GM11168 (cell line): ENCODE data around the gene CARM1.
"Not testable (repeated sequence)": the region's sequence is repeated elsewhere in the genome, so short reads cannot be mapped to it uniquely, and the experiment has no call there.

Experiments
- in situ Hi-C: fragments of 300-500 bp; cut with MboI; formaldehyde crosslinking; loops from one replicate; pipeline ENCODE4 v1.12.0; 2022; ENCODE audit warnings: low sequenced_read_pairs; ENCODE audit not compliant: unreplicated experiment

CARM1 gene

GRCh38 chr19:10846500-10847202 is 24.7 kb upstream of the CARM1 start:
- in situ Hi-C loops, result no loop called here

- in situ Hi-C loops, result no loop called here
These were observed 23.0 kb upstream of the CARM1 start, which contains the start of gene C19orf38 for GRCh38 chr19:10848230-10848856. Gene C19orf38, plus strand, starts transcription at chr19:10848415. Its CDS starts 94 bp downstream, at chr19:10848509.

GRCh38 chr19:10850631-10851030 is 20.7 kb upstream of the CARM1 start:
- in situ Hi-C loops, result no loop called here

- in situ Hi-C loops, result no loop called here
These were observed 19.1 kb upstream of the CARM1 start for GRCh38 chr19:10852098-10852800.

GRCh38 chr19:10852941-10853340 is 18.4 kb upstream of the CARM1 start:
- in situ Hi-C loops, result no loop called here

- in situ Hi-C loops, result no loop called here
These were observed 16.8 kb upstream of the CARM1 start for GRCh38 chr19:10854350-10855089.

- in situ Hi-C loops, result no loop called here
These were observed 15.4 kb upstream of the CARM1 start for GRCh38 chr19:10855879-10856522.

- in situ Hi-C loops, result not testable (repeated sequence)
These were observed 14.5 kb upstream of the CARM1 start for GRCh38 chr19:10856899-10857298.

- in situ Hi-C loops, result no loop called here
These were observed 13.0 kb upstream of the CARM1 start for GRCh38 chr19:10858204-10858828.

- in situ Hi-C loops, result no loop called here
These were observed 10.2 kb upstream of the CARM1 start for GRCh38 chr19:10861103-10861651.

GRCh38 chr19:10862561-10863106 is 8.7 kb upstream of the CARM1 start:
- in situ Hi-C loops, result no loop called here

- in situ Hi-C loops, result no loop called here
These were observed 8.1 kb upstream of the CARM1 start for GRCh38 chr19:10863107-10863717.

- in situ Hi-C loops, result no loop called here
These were observed 6.8 kb upstream of the CARM1 start for GRCh38 chr19:10864538-10864899.

GRCh38 chr19:10866495-10866894 is 4.9 kb upstream of the CARM1 start:
- in situ Hi-C loops, result no loop called here

GRCh38 chr19:10868872-10869547 is 2.3 kb upstream of the CARM1 start:
- in situ Hi-C loops, result no loop called here

GRCh38 chr19:10869872-10870311 is 1.5 kb upstream of the CARM1 start:
- in situ Hi-C loops, result not testable (repeated sequence)

GRCh38 chr19:10870501-10870954 is 825 bp upstream of the CARM1 start:
- in situ Hi-C loops, result no loop called here
